B cell (primary cell): ENCODE results near the gene ARID3C. TPM values are rescaled to one million over a fixed set of nuclear protein-coding genes. Genes with fewer than 3 reads are reported as not detected.

Experiments used
- ATAC-seq: fragments of 200-7000 bp; cut with Tn5 transposase; one replicate; pipeline ENCODE4 v1.10.0; 2021; ENCODE audit warnings: low read depth, mild to moderate bottlenecking, moderate number of reproducible peaks, moderate library complexity
- CTCF ChIA-PET: fragments of 350-600 bp; sonication (Branson Sonifier 250); formaldehyde crosslinking; loops from one replicate; lab custom pipeline; 2021; ENCODE audit warnings: antibody characterized with exemption, inconsistent platforms; lab: Charles Lee
- POLR2A ChIA-PET: fragments of 350-600 bp; sonication (Branson Sonifier 250); formaldehyde crosslinking; loops from one replicate; lab custom pipeline; 2021; ENCODE audit warnings: antibody characterized with exemption; lab: Charles Lee
- DNase-seq: peaks from one replicate; pipeline ENCODE4 v3.0.0; 2013
- H2AFZ ChIP-seq: 2 replicates; pipeline ENCODE4 v1.6.1; 2012; ENCODE audit warnings: mild to moderate bottlenecking, low read depth, low read length; ENCODE audit not compliant: insufficient read depth, poor library complexity, severe bottlenecking
- H3K27ac ChIP-seq, 2 donors: 1 replicate in 1 of 2; 2 replicates in 1 of 2; pipeline ENCODE4 v1.5.1; 2012 to 2013; ENCODE audit warnings: low read length in 2 of 2, mild to moderate bottlenecking in 2 of 2, moderate library complexity in 1 of 2
- H3K27me3 ChIP-seq, 4 experiments: fragments of 200-600 bp in 1 of 4; sonication (generic) in 1 of 4; replicated peaks in 1 of 4; 1 replicate in 2 of 4; 2 replicates in 2 of 4; pipeline versions ENCODE4 v1.6.1 to v1.7.0; 2013 to 2016; ENCODE audit warnings: low read length in 3 of 4, mild to moderate bottlenecking in 2 of 4, mixed read lengths in 1 of 4, moderate library complexity in 1 of 4; ENCODE audit not compliant: insufficient read depth in 4 of 4, control insufficient read depth in 3 of 4; ENCODE audit errors: control extremely low read depth in 1 of 4
- H3K36me3 ChIP-seq, 2 experiments: replicated peaks in 1 of 2; 1 replicate in 1 of 2; 2 replicates in 1 of 2; pipeline versions ENCODE4 v1.6.1 to v1.7.1; 2013; ENCODE audit warnings: low read length in 1 of 2; ENCODE audit not compliant: insufficient read depth in 2 of 2, control insufficient read depth in 1 of 2; ENCODE audit errors: control extremely low read depth in 1 of 2, extremely low read depth in 1 of 2
- H3K4me1 ChIP-seq, 2 donors: fragments of 200-600 bp in 1 of 2; sonication (generic) in 1 of 2; 1 replicate in 1 of 2; 2 replicates in 1 of 2; pipeline versions ENCODE4 v1.5.1 to v1.6.1; 2013 to 2017; ENCODE audit warnings: low read length in 2 of 2; ENCODE audit not compliant: control insufficient read depth in 2 of 2, insufficient read depth in 2 of 2
- H3K4me2 ChIP-seq: replicated peaks from 2 replicates; pipeline ENCODE3; 2012; ENCODE audit warnings: mild to moderate bottlenecking, low read depth, low read length; ENCODE audit not compliant: poor library complexity, severe bottlenecking
- H3K4me3 ChIP-seq, 5 experiments: fragments of 200-600 bp in 1 of 5; sonication (generic) in 1 of 5; 1 replicate in 3 of 5; 2 replicates in 2 of 5; pipeline versions ENCODE4 v1.5.1 to v1.7.0; 2011 to 2016; ENCODE audit warnings: low read length in 4 of 5, mild to moderate bottlenecking in 4 of 5, low read depth in 2 of 5, control low read depth in 1 of 5, moderate library complexity in 1 of 5; ENCODE audit not compliant: insufficient read depth in 1 of 5; ENCODE audit errors: control extremely low read depth in 1 of 5, extremely low read depth in 1 of 5
- H3K79me2 ChIP-seq: fragments of 200-600 bp; sonication (generic); one replicate; pipeline ENCODE4 v1.6.0; 2016; ENCODE audit warnings: low read length; ENCODE audit not compliant: control insufficient read depth, insufficient read depth
- H3K9ac ChIP-seq: fragments of 200-600 bp; sonication (generic); 2 replicates; pipeline ENCODE4 v1.6.1; 2017; ENCODE audit warnings: mild to moderate bottlenecking, low read length, moderate library complexity
- H3K9me3 ChIP-seq, 3 donors: one replicate each; pipeline versions ENCODE4 v1.6.1 to v1.7.1; 2013; ENCODE audit warnings: low read length in 2 of 3; ENCODE audit not compliant: control insufficient read depth in 2 of 3, insufficient read depth in 1 of 3; ENCODE audit errors: control extremely low read depth in 1 of 3
- H4K20me1 ChIP-seq: 2 replicates; pipeline ENCODE4 v1.6.0; 2012; ENCODE audit warnings: mild to moderate bottlenecking, low read length; ENCODE audit not compliant: insufficient read depth, control insufficient read depth, poor library complexity, severe bottlenecking
- H3K27ac Mint-ChIP-seq: one replicate; pipeline ENCODE4 v1.8.0; 2021; ENCODE audit warnings: mixed read lengths
- H3K27me3 Mint-ChIP-seq: one replicate; pipeline ENCODE4 v1.8.0; 2021; ENCODE audit warnings: mixed read lengths
- H3K4me1 Mint-ChIP-seq: one replicate; pipeline ENCODE4 v1.8.0; 2021; ENCODE audit warnings: mixed read lengths
- H3K4me3 Mint-ChIP-seq: one replicate; pipeline ENCODE4 v1.8.0; 2021; ENCODE audit warnings: mixed read lengths
- H3K9me3 Mint-ChIP-seq: one replicate; pipeline ENCODE4 v1.8.0; 2022; ENCODE audit warnings: mixed read lengths; ENCODE audit not compliant: insufficient read depth
- EZH2 ChIP-seq: IDR thresholded peaks from 2 replicates; pipeline ENCODE4 v1.6.1; 2012; ENCODE audit warnings: borderline replicate concordance, low read depth, mild to moderate bottlenecking, moderate library complexity, low read length; ENCODE audit not compliant: insufficient read depth, poor library complexity, severe bottlenecking
- WGBS: methylation state at CpG from one replicate; pipeline ENCODE4 v1.1.5; 2013; ENCODE audit warnings: missing lambda C conversion rate; ENCODE audit not compliant: insufficient coverage; 5-methylcytosine and 5-hydroxymethylcytosine counted together
- intact Hi-C: fragments of 100-400 bp; cut with micrococcal nuclease; formaldehyde crosslinking; loops from one replicate; pipeline ENCODE4 v1.10.0; 2022
- polyA plus RNA-seq: library from polyadenylated mRNA; depleted of rRNA; stranded (reverse); fragments of >200 nt; gene quantifications from 2 replicates; pipeline ENCODE4 v1.2.3, GENCODE V29; 2012
- total RNA-seq, 2 donors: library from RNA; stranded (reverse); fragments of 120-200 nt in 1 of 2; gene quantifications; 1 replicate in 1 of 2; 2 replicates in 1 of 2; pipeline versions ENCODE4 v1.2.3 to v1.2.4, GENCODE V29; 2013 to 2022
- TF ChIP-seq, protein P1 (sequence below): fragments of 200-600 bp; IDR thresholded peaks from one replicate; pipeline ENCODE4 v1.8.0; 2022; ENCODE audit warnings: antibody characterized with exemption, mild to moderate bottlenecking

The ARID3C gene
- total and polyA plus RNA-seq, 2 donors (not counting 1 experiment from before 2014, with no cell fraction given): not detected

DNA sequence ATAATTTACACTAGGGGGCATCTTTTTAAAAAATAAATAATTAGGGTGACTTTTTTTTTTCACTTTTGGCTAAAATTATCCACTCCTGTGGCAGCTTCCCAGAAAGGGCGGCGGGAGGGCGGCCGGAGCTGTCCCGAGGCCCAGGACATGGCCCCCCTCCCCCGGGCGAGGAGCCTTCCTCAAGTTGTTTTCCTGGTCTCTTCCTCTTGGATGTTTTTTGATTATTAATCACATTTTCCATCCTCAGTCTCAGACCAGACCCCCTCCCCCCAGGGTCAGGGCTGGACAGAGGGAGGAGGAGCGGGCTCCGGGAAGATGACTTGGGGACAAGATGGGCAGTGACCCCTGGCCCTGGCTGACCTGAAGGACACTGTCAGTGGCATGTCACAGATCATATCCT lies 34.7 kb downstream of the ARID3C start:
- H3K4me1 ChIP-seq: peaks cover 33 to 40% of the 10 kb centered on the region in 2 donors
- H3K4me2 ChIP-seq: no peak overlapping the region
- no peak overlapping the region for H3K4me3 ChIP-seq
- H3K79me2 ChIP-seq: no peaks in the 10 kb centered on the region
- no peak for DNase-seq
- Mint-ChIP-seq H3K4me1 (peaks cover 27% of the 10 kb centered on the region), H3K27me3 (peaks cover 65% of the 10 kb centered on the region), H3K27ac (no peak overlapping the region), H3K9me3 (no peaks in the 10 kb centered on the region), H3K4me3 (no peak overlapping the region)
- no peaks in the 10 kb centered on the region for H4K20me1 ChIP-seq
- POLR2A ChIA-PET: no interaction called here
- TF ChIP-seq, protein P1, sequence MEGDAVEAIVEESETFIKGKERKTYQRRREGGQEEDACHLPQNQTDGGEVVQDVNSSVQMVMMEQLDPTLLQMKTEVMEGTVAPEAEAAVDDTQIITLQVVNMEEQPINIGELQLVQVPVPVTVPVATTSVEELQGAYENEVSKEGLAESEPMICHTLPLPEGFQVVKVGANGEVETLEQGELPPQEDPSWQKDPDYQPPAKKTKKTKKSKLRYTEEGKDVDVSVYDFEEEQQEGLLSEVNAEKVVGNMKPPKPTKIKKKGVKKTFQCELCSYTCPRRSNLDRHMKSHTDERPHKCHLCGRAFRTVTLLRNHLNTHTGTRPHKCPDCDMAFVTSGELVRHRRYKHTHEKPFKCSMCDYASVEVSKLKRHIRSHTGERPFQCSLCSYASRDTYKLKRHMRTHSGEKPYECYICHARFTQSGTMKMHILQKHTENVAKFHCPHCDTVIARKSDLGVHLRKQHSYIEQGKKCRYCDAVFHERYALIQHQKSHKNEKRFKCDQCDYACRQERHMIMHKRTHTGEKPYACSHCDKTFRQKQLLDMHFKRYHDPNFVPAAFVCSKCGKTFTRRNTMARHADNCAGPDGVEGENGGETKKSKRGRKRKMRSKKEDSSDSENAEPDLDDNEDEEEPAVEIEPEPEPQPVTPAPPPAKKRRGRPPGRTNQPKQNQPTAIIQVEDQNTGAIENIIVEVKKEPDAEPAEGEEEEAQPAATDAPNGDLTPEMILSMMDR: no peak
- TF ChIP-seq EZH2: no peak
- H3K36me3 ChIP-seq: no peaks in the 10 kb centered on the region
- H2AFZ ChIP-seq: no peak overlapping the region
- no peak overlapping the region for H3K9ac ChIP-seq
- intact Hi-C loops: loop anchor here (5.0 to 10.0 kb wide), 2 partner anchors 262 to 969 kb away; no protein-coding TSS in a partner anchor
- CTCF ChIA-PET: interaction anchor here (1.2 to 3.0 kb wide), 3 partner anchors 10 to 190 kb away, joined by 3 to 19 read pairs (median 5); no protein-coding TSS in a partner anchor
- H3K27ac ChIP-seq: no peak overlapping the region
- no peak for ATAC-seq
- H3K9me3 ChIP-seq: peaks cover 0 to 22% (median 0%) of the 10 kb centered on the region in 3 donors
- peaks cover 0 to 66% (median 36%) of the 10 kb centered on the region in 4 experiments for H3K27me3 ChIP-seq
- 70% methylated on average over 2 of the region's 9 CpGs for WGBS

DNA sequence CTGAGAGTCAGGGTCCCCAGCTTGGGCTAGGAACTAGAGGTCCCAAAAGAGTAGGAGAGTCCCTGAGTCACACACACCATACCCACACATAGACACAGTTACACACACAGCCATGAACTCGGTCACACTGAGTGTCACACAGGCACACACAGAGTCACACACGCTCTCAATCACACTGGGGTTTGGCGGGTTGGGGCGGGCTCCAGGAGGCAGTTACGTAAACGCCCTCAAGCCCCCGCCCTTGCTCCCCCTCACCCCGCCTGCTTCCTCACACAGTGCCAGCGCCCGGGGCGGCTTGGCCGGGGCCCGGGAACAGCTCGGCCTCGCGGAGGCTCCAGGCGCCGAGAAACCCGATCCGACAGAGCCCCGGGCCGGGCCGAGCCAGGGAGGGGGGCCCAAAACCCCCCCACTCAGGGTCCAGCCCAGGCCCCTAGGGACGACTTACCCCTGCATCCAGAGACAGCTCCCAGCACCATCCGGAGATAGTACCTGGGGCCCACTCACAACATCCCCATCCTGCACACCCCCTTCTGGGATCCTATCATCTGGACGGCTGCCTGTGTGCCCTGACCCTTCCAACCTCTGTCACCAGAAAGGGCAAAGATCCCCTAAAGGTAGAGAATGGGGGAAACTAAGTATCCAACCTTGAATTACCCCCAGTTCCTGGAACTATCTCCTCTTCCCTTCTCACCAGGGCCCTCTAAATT lies 35.8 kb downstream of the ARID3C start:
- no peaks in the 10 kb centered on the region for H3K9me3 Mint-ChIP-seq
- peak overlapping the region; percentile 99 for H3K4me2 ChIP-seq
- ATAC-seq (no peak), DNase-seq (peak; percentile 32)
- no peaks in the 10 kb centered on the region for H3K36me3 ChIP-seq
- H3K4me1 Mint-ChIP-seq: peaks cover 37% of the 10 kb centered on the region
- H4K20me1 ChIP-seq: no peaks in the 10 kb centered on the region
- WGBS: 9% methylated on average over 25 of the region's 26 CpGs
- H3K4me3 ChIP-seq: no peak overlapping the region
- POLR2A ChIA-PET: no interaction called here
- peak overlapping the region; percentile 81 for H3K4me3 Mint-ChIP-seq
- H3K27ac ChIP-seq: no peak overlapping the region
- no peak overlapping the region for H3K9ac ChIP-seq
- no peaks in the 10 kb centered on the region for H3K79me2 ChIP-seq
- intact Hi-C loops: loop anchor here (5.0 to 10.0 kb wide), 2 partner anchors 261 to 968 kb away; no protein-coding TSS in a partner anchor
- TF ChIP-seq, protein P1: no peak
- TF ChIP-seq EZH2: no peak
- H3K9me3 ChIP-seq: peaks cover 0 to 26% (median 0%) of the 10 kb centered on the region in 3 donors
- H3K27ac Mint-ChIP-seq: no peak overlapping the region
- H3K27me3 Mint-ChIP-seq: peaks cover 73% of the 10 kb centered on the region
- peaks cover 0 to 73% (median 45%) of the 10 kb centered on the region in 4 experiments for H3K27me3 ChIP-seq
- H3K4me1 ChIP-seq: peaks cover 40 to 49% of the 10 kb centered on the region in 2 donors
- H2AFZ ChIP-seq: no peak overlapping the region
- CTCF ChIA-PET: interaction anchor here (0.6 to 2.7 kb wide), 11 partner anchors 7 to 189 kb away, joined by 3 to 30 read pairs (median 4); no protein-coding TSS in a partner anchor
